Body of pancreas (tissue), 4 donors: ENCODE data around the gene LPCAT1. TPM values are rescaled to one million over a fixed set of nuclear protein-coding genes. Genes with fewer than 3 reads are reported as not detected.

ENCODE experiments used
- ATAC-seq: fragments of 150-250 bp; one replicate; pipeline ENCODE4 v1.9.1; 2016
- DNase-seq, 4 donors: peaks; one replicate each; pipeline ENCODE4 v3.0.0-alpha.2; 2019
- H3K27ac ChIP-seq, 4 donors: fragments of 200-600 bp; sonication (generic); 1 replicate in 3 of 4; 2 replicates in 1 of 4; pipeline versions ENCODE4 v1.5.1 to v1.6.1; 2016 to 2019; ENCODE audit warnings: mild to moderate bottlenecking in 1 of 4, mixed read lengths in 1 of 4, moderate library complexity in 1 of 4
- H3K27me3 ChIP-seq, 2 donors: fragments of 200-600 bp; sonication (generic); one replicate each; pipeline ENCODE4 v1.6.0; 2016; ENCODE audit warnings: mild to moderate bottlenecking in 1 of 2
- H3K36me3 ChIP-seq, 2 donors: fragments of 200-600 bp; sonication (generic); replicated peaks in 1 of 2; 2 replicates each; pipeline ENCODE4 v1.5.1; 2016; ENCODE audit warnings: low read depth in 2 of 2; ENCODE audit not compliant: insufficient read depth in 1 of 2
- H3K4me1 ChIP-seq: fragments of 200-600 bp; sonication (generic); one replicate; pipeline ENCODE4 v1.6.0; 2016
- H3K4me3 ChIP-seq, 2 donors: fragments of 200-600 bp; sonication (generic); 1 replicate in 1 of 2; 2 replicates in 1 of 2; pipeline ENCODE4 v1.5.1; 2016 to 2019
- H3K9me3 ChIP-seq, 3 donors: fragments of 200-600 bp; sonication (generic); 1 replicate in 2 of 3; 2 replicates in 1 of 3; pipeline ENCODE4 v1.5.1; 2016
- POLR2A ChIP-seq, 3 donors: fragments of 450-650 bp; IDR thresholded peaks; one replicate each; pipeline ENCODE4 v1.6.1; 2016; ENCODE audit warnings: antibody characterized with exemption in 3 of 3, mild to moderate bottlenecking in 2 of 3
- WGBS, 2 donors: methylation state at CpG; one replicate each; pipeline ENCODE4 v1.1.5; 2017; 5-methylcytosine and 5-hydroxymethylcytosine counted together
- intact Hi-C: fragments of 100-400 bp; cut with DNase I; formaldehyde crosslinking; loops from one replicate; pipeline ENCODE4 v1.15.1; 2023
- total RNA-seq, 2 donors: library from RNA; depleted of rRNA; stranded (reverse); fragments of >200 nt; gene quantifications; one replicate each; pipeline ENCODE4 v1.1.0, GENCODE V29; 2016
- TF ChIP-seq, protein P1 (sequence below), 7 experiments: fragments of 450-650 bp in 4 of 7; fragments of 200-600 bp in 3 of 7; sonication (generic) in 3 of 7; IDR thresholded peaks; one replicate each; pipeline ENCODE4 v1.5.1; 2016 to 2019; ENCODE audit warnings: antibody characterized with exemption in 7 of 7

The LPCAT1 gene
- total RNA-seq, 2 donors from 2014 or later = 17.1 to 21.5 TPM

GRCh38 chr5:1479581-1480188, 44.1 kb downstream of the LPCAT1 start:
- Histone ChIP-seq H3K36me3 (peaks cover 0 to 9% of the 10 kb centered on the region in 2 donors), H3K27me3 (no peaks in the 10 kb centered on the region), H3K27ac (peak overlapping the region in 1 of 4 donors; percentile 56), H3K4me1 (no peaks in the 10 kb centered on the region), H3K4me3 (no peak overlapping the region), H3K9me3 (no peaks in the 10 kb centered on the region)
- peak; percentile 18 for ATAC-seq
- WGBS, 2 donors = 33 to 46% methylated on average over 21 of the region's 21 CpGs
- intact Hi-C loops = no loop called here
- peak in 2 of 4 donors; percentile 35 to 61 for DNase-seq
- TF ChIP-seq, protein P1, sequence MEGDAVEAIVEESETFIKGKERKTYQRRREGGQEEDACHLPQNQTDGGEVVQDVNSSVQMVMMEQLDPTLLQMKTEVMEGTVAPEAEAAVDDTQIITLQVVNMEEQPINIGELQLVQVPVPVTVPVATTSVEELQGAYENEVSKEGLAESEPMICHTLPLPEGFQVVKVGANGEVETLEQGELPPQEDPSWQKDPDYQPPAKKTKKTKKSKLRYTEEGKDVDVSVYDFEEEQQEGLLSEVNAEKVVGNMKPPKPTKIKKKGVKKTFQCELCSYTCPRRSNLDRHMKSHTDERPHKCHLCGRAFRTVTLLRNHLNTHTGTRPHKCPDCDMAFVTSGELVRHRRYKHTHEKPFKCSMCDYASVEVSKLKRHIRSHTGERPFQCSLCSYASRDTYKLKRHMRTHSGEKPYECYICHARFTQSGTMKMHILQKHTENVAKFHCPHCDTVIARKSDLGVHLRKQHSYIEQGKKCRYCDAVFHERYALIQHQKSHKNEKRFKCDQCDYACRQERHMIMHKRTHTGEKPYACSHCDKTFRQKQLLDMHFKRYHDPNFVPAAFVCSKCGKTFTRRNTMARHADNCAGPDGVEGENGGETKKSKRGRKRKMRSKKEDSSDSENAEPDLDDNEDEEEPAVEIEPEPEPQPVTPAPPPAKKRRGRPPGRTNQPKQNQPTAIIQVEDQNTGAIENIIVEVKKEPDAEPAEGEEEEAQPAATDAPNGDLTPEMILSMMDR (IDR thresholded peaks at IDR 0.05) = peak; percentile 31 to 53 (median 41)
- no peak for TF ChIP-seq POLR2A (IDR thresholded peaks at IDR 0.05)

GRCh38 chr5:1479066-1479465, 44.7 kb downstream of the LPCAT1 start:
- no peak for ATAC-seq
- Histone ChIP-seq H3K27ac (no peak overlapping the region), H3K9me3 (no peaks in the 10 kb centered on the region), H3K4me1 (no peaks in the 10 kb centered on the region), H3K27me3 (no peaks in the 10 kb centered on the region), H3K4me3 (no peak overlapping the region), H3K36me3 (peaks cover 0 to 9% of the 10 kb centered on the region in 2 donors)
- 83 to 89% methylated on average over 7 of the region's 7 CpGs for WGBS, 2 donors
- intact Hi-C loops = no loop called here
- DNase-seq = no peak
- TF ChIP-seq POLR2A (IDR thresholded peaks at IDR 0.05) = no peak
- TF ChIP-seq, protein P1 (IDR thresholded peaks at IDR 0.05) = no peak

- no peaks in the 10 kb centered on the region for H3K9me3 ChIP-seq
- H3K27me3 ChIP-seq = no peaks in the 10 kb centered on the region
- H3K4me3 ChIP-seq = no peak overlapping the region
- ATAC-seq (no peak), DNase-seq (no peak)
- intact Hi-C loops = no loop called here
- H3K27ac ChIP-seq = peak overlapping the region in 1 of 4 donors; percentile 3
- WGBS, 2 donors = 86 to 87% methylated on average over 11 to 12 of the region's 13 CpGs
- no peaks in the 10 kb centered on the region for H3K4me1 ChIP-seq
- no peak for TF ChIP-seq POLR2A (IDR thresholded peaks at IDR 0.05)
- TF ChIP-seq, protein P1 (IDR thresholded peaks at IDR 0.05) = no peak
- H3K36me3 ChIP-seq = peaks cover 0 to 9% of the 10 kb centered on the region in 2 donors
Measured at GRCh38 chr5:1478271-1479035, 45.3 kb downstream of the LPCAT1 start.

- H3K27ac ChIP-seq = no peak overlapping the region
- no peaks in the 10 kb centered on the region for H3K27me3 ChIP-seq
- no peak for TF ChIP-seq POLR2A (IDR thresholded peaks at IDR 0.05)
- TF ChIP-seq, protein P1 (IDR thresholded peaks at IDR 0.05) = no peak
- peaks cover 0 to 9% of the 10 kb centered on the region in 2 donors for H3K36me3 ChIP-seq
- H3K4me3 ChIP-seq = no peak overlapping the region
- DNase-seq = peak in 2 of 4 donors; percentile 22 to 79
- peak; percentile 19 for ATAC-seq
- H3K9me3 ChIP-seq = no peaks in the 10 kb centered on the region
- 80 to 84% methylated on average over 16 of the region's 16 CpGs for WGBS, 2 donors
- H3K4me1 ChIP-seq = no peaks in the 10 kb centered on the region
- intact Hi-C loops = no loop called here
Measured at GRCh38 chr5:1477341-1477740, 46.4 kb downstream of the LPCAT1 start.
